ENCODE results near the gene FAM83G. TPM values are rescaled to one million over a fixed set of nuclear protein-coding genes. Genes with fewer than 3 reads are reported as not detected.

The FAM83G gene
- total RNA-seq, 1 donor from 2014 or later: 1.6 TPM

DNA sequence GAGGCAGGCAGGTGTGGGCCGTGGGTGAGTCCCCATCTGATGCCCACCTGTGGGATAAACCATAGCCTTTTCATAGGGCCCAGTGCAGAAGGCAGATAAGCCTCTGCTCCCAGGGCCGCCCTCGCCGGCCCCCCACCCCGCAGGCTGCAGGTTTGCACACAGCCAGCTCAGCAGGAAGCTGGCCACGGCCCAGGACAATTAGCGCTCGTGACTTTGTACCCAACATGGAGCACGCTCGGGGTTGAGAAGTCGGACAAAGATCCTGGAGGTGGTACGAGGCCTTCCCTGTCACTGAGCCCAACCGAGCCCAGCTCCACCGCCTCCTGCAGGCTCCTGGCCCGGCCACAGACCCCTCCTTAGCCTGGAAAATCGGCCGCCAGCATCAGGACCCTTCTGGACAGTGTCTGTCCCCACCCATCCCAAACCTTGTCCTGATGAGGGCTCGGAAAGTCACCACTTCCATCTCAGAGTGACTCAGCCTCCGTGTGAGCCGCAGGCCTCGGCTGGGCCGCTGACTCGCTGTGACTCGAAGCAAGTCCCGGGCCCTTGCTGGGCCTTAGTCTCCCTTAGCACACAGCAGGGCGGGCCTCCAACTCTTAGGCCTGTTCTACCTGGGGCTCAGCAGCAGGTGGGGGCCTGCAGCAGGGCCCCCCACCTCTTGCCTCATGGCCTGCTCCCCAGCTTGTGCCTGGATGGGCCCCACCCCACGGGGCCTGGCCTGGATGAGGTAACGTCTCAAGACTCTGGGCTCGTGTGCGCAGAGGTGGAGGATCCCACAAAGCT, 22.7 kb downstream of the FAM83G start:
- H3K36me3 Mint-ChIP-seq (ENCODE audit: low read depth, unreplicated experiment): no peaks in the 10 kb centered on the region
- H3K27ac Mint-ChIP-seq (ENCODE audit: unreplicated experiment): no peak overlapping the region
- no peaks in the 10 kb centered on the region for H3K4me1 Mint-ChIP-seq (ENCODE audit: unreplicated experiment)
- no peak overlapping the region for H3K4me3 Mint-ChIP-seq (ENCODE audit: unreplicated experiment)
- TF ChIP-seq, protein P1, sequence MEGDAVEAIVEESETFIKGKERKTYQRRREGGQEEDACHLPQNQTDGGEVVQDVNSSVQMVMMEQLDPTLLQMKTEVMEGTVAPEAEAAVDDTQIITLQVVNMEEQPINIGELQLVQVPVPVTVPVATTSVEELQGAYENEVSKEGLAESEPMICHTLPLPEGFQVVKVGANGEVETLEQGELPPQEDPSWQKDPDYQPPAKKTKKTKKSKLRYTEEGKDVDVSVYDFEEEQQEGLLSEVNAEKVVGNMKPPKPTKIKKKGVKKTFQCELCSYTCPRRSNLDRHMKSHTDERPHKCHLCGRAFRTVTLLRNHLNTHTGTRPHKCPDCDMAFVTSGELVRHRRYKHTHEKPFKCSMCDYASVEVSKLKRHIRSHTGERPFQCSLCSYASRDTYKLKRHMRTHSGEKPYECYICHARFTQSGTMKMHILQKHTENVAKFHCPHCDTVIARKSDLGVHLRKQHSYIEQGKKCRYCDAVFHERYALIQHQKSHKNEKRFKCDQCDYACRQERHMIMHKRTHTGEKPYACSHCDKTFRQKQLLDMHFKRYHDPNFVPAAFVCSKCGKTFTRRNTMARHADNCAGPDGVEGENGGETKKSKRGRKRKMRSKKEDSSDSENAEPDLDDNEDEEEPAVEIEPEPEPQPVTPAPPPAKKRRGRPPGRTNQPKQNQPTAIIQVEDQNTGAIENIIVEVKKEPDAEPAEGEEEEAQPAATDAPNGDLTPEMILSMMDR (IDR thresholded peaks at IDR 0.05; ENCODE audit: unreplicated experiment): no peak
- no peaks in the 10 kb centered on the region for H3K9me3 Mint-ChIP-seq (ENCODE audit: unreplicated experiment)
- H3K27me3 Mint-ChIP-seq (ENCODE audit: unreplicated experiment): no peaks in the 10 kb centered on the region
- DNase-seq (ENCODE audit: low spot score): no peak

DNA sequence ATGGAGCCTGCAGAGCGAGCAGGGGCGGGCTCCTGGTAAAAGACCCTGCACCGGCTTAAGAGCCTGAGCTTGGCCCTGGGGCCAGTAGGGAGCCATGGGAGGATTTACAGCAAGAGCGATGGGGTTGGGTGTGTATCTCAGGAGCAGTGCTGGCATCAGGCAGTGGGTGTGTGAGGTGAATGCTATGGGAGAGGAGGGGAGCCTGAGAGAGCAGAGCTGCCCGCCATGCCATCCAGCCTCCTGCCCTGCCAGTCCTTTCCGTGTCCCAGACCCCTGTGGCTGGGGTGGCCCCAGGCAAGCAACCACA, 23.3 kb downstream of the FAM83G start:
- TF ChIP-seq, protein P1 (IDR thresholded peaks at IDR 0.05; ENCODE audit: unreplicated experiment): no peak
- Mint-ChIP-seq H3K4me3 (ENCODE audit: unreplicated experiment) (no peak overlapping the region), H3K9me3 (ENCODE audit: unreplicated experiment) (no peaks in the 10 kb centered on the region), H3K36me3 (ENCODE audit: low read depth, unreplicated experiment) (no peaks in the 10 kb centered on the region), H3K4me1 (ENCODE audit: unreplicated experiment) (no peaks in the 10 kb centered on the region), H3K27ac (ENCODE audit: unreplicated experiment) (no peak overlapping the region), H3K27me3 (ENCODE audit: unreplicated experiment) (no peaks in the 10 kb centered on the region)
- DNase-seq (ENCODE audit: low spot score): no peak

DNA sequence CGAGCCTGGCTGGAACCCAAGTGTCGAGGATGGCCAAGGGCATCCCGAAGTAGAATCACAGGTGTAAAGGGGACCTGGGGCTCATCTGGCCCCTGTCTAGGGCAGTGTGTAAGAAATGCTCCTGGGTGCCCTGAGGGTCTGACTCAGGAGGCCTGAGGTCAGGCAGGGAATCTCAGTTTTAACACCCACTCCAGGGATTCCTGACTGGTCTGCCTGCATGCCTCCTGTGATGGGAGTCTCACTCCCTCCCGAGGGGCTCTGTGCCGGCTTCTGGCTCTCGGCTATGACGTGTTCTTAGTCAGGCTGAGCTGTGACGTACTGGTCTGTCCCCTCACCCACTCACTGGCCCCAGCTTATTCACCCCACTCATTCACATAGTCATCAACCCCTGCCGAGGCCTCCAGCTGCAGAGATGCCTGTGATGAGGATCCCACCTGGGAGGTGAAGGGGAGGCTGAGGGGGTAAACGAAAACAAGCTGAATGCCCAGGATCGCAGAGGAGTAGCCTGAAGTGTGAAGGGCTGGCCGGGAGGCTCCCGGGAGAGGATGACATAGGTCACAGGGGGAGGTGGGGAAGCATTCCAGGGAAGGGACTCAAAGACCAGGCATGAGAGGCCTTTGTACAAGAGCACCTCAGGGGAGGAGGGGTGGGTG, 23.8 kb downstream of the FAM83G start:
- H3K27ac Mint-ChIP-seq (ENCODE audit: unreplicated experiment): no peak overlapping the region
- no peaks in the 10 kb centered on the region for H3K4me1 Mint-ChIP-seq (ENCODE audit: unreplicated experiment)
- no peaks in the 10 kb centered on the region for H3K9me3 Mint-ChIP-seq (ENCODE audit: unreplicated experiment)
- no peaks in the 10 kb centered on the region for H3K36me3 Mint-ChIP-seq (ENCODE audit: low read depth, unreplicated experiment)
- TF ChIP-seq, protein P1 (IDR thresholded peaks at IDR 0.05; ENCODE audit: unreplicated experiment): no peak
- H3K4me3 Mint-ChIP-seq (ENCODE audit: unreplicated experiment): no peak overlapping the region
- DNase-seq (ENCODE audit: low spot score): no peak
- H3K27me3 Mint-ChIP-seq (ENCODE audit: unreplicated experiment): no peaks in the 10 kb centered on the region

DNA sequence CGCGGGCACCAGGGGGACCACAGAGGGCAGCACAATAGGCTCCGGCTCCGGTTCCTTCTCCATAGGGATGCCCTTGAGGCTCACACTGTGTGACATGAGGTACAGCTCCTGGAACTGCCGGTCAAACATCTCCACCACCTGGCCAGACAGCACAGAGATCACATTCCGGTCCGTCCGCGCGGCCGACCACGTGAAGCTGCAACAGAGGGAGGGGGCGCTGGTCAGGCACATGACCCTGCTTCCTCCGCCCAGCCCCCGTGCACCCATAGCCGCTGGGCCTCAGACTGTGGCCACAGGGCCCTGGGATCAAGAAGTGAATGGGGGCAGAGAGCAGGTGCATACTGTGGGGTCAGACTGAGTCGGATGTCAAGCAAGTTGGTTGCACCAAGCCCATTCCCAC, 25.9 kb downstream of the FAM83G start:
- Mint-ChIP-seq H3K36me3 (ENCODE audit: low read depth, unreplicated experiment) (no peaks in the 10 kb centered on the region), H3K4me3 (ENCODE audit: unreplicated experiment) (no peak overlapping the region), H3K27ac (ENCODE audit: unreplicated experiment) (no peak overlapping the region), H3K9me3 (ENCODE audit: unreplicated experiment) (no peaks in the 10 kb centered on the region), H3K4me1 (ENCODE audit: unreplicated experiment) (no peaks in the 10 kb centered on the region), H3K27me3 (ENCODE audit: unreplicated experiment) (no peaks in the 10 kb centered on the region)
- no peak for DNase-seq (ENCODE audit: low spot score)
- TF ChIP-seq, protein P1 (IDR thresholded peaks at IDR 0.05; ENCODE audit: unreplicated experiment): no peak

DNA sequence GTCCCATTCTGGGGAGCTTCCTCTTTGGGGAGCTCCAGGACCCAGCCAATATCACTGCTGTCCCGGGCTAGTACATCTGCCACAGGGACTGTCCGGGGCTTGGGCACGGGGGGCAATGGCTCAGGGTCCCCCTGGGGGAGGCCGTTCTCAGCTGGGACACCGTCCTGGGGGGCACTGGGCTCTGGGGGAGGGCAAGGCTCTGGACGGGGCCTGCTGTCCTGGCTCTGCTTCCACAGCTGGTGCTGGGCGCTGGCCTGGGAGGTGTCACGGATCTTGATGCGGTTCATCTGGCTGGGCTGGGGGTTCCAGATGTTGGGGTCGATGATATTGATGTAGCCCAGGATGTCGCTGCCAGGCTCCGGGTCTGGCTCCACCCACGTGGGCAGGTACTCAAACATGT, 26.5 kb downstream of the FAM83G start:
- H3K27me3 Mint-ChIP-seq (ENCODE audit: unreplicated experiment): no peaks in the 10 kb centered on the region
- H3K9me3 Mint-ChIP-seq (ENCODE audit: unreplicated experiment): no peaks in the 10 kb centered on the region
- no peak overlapping the region for H3K27ac Mint-ChIP-seq (ENCODE audit: unreplicated experiment)
- TF ChIP-seq, protein P1 (IDR thresholded peaks at IDR 0.05; ENCODE audit: unreplicated experiment): no peak
- H3K36me3 Mint-ChIP-seq (ENCODE audit: low read depth, unreplicated experiment): no peaks in the 10 kb centered on the region
- no peak overlapping the region for H3K4me3 Mint-ChIP-seq (ENCODE audit: unreplicated experiment)
- DNase-seq (ENCODE audit: low spot score): no peak
- H3K4me1 Mint-ChIP-seq (ENCODE audit: unreplicated experiment): no peaks in the 10 kb centered on the region

All from endothelial cell (in vitro differentiated cells).